PC-3 (cell line): ENCODE measurements around the gene RSPRY1.

Experiments used
- EZH2phosphoT487 ChIP-seq: fragments of 300-600 bp; sonication (generic); IDR thresholded peaks from 2 replicates; pipeline ENCODE4 v1.6.1; 2018; ENCODE audit warnings: mild to moderate bottlenecking, antibody characterized with exemption, low read length, borderline replicate concordance
- TF ChIP-seq, protein P1 (sequence below): fragments of 300-600 bp; sonication (generic); conservative IDR thresholded peaks from 2 replicates; pipeline ENCODE4 v1.5.1; 2017; ENCODE audit warnings: antibody characterized with exemption, low read depth, mild to moderate bottlenecking, low read length

DNA sequence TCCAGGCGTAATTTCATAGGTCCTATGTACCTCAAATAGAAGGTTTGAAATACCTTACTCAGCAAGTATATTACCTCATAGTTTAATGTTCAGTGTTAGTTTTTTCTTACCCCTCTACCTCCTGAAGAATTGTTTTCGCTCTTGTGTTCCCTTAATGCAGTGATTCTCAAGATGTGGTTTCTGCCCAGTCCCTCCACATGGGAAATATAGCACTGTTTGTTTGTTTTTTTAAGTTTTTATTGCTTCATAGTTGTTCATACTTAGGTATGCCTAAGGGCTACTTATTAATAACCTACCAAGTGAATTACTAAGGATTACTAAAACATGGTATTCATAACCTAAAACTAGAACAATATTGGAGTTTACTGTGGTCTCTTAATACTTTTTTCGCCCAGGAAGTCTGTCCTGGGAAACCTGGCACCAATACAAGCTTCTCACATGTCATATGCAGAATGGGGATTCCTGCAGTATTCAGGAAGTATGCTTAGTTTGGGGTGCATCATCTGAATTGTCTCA, 5.0 kb downstream of the RSPRY1 start:
- no peak for TF ChIP-seq EZH2phosphoT487
- TF ChIP-seq, protein P1, sequence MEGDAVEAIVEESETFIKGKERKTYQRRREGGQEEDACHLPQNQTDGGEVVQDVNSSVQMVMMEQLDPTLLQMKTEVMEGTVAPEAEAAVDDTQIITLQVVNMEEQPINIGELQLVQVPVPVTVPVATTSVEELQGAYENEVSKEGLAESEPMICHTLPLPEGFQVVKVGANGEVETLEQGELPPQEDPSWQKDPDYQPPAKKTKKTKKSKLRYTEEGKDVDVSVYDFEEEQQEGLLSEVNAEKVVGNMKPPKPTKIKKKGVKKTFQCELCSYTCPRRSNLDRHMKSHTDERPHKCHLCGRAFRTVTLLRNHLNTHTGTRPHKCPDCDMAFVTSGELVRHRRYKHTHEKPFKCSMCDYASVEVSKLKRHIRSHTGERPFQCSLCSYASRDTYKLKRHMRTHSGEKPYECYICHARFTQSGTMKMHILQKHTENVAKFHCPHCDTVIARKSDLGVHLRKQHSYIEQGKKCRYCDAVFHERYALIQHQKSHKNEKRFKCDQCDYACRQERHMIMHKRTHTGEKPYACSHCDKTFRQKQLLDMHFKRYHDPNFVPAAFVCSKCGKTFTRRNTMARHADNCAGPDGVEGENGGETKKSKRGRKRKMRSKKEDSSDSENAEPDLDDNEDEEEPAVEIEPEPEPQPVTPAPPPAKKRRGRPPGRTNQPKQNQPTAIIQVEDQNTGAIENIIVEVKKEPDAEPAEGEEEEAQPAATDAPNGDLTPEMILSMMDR, result no peak
